GM12873 (cell line): Measurements from ENCODE around the gene ANKS6.

Experiments used
- CTCF ChIP-seq: IDR thresholded peaks from 2 replicates; pipeline ENCODE4 v1.5.1; 2012; ENCODE audit warnings: low read depth, mild to moderate bottlenecking, moderate library complexity, low read length, control low read depth; ENCODE audit not compliant: insufficient read depth; ENCODE audit errors: missing control alignments

ANKS6 gene

GRCh38 chr9:98826716-98827115, 30.4 kb upstream of the ANKS6 start:
- TF ChIP-seq CTCF = no peak

GRCh38 chr9:98825414-98825813, 29.1 kb upstream of the ANKS6 start:
- no peak for TF ChIP-seq CTCF

- no peak for TF ChIP-seq CTCF
Observed at GRCh38 chr9:98823666-98824334, 27.4 kb upstream of the ANKS6 start.

- no peak for TF ChIP-seq CTCF
Observed at GRCh38 chr9:98822661-98823060, 26.3 kb upstream of the ANKS6 start.

GRCh38 chr9:98821831-98822230, 25.5 kb upstream of the ANKS6 start:
- no peak for TF ChIP-seq CTCF

GRCh38 chr9:98819231-98819630, 22.9 kb upstream of the ANKS6 start:
- no peak for TF ChIP-seq CTCF

- TF ChIP-seq CTCF = no peak
Observed at GRCh38 chr9:98818764-98819163, 22.4 kb upstream of the ANKS6 start.
